HepG2 (cell line): ENCODE measurements around the gene DOK4. TPM values are rescaled to one million over a fixed set of nuclear protein-coding genes. Genes with fewer than 3 reads are reported as not detected.
A peak's percentile ranks its signal among the peaks of the same experiment; 100 is the strongest.

Source experiments
- NR3C1 ChIP-seq: sonication (generic); formaldehyde crosslinking; IDR thresholded peaks from 2 replicates; pipeline ENCODE4 v1.4.0; 2020; ENCODE audit warnings: missing genetic modification reagents
- NRL ChIP-seq: sonication (generic); formaldehyde crosslinking; IDR thresholded peaks from 2 replicates; pipeline ENCODE4 v1.5.0; 2020; ENCODE audit warnings: missing genetic modification reagents, mild to moderate bottlenecking, moderate library complexity, borderline replicate concordance
- RXRB ChIP-seq: IDR thresholded peaks from 2 replicates; pipeline ENCODE4 v1.6.1; 2016; ENCODE audit warnings: borderline replicate concordance, missing genetic modification reagents, missing compliant biosample characterization
- ZFP91 ChIP-seq: sonication (generic); formaldehyde crosslinking; IDR thresholded peaks from 2 replicates; pipeline ENCODE4 v1.9.0; 2022; ENCODE audit warnings: missing genetic modification reagents, mild to moderate bottlenecking, borderline replicate concordance
- ZMAT5 ChIP-seq: sonication (generic); formaldehyde crosslinking; IDR thresholded peaks from 2 replicates; pipeline ENCODE4 v1.5.0; 2020; ENCODE audit warnings: mild to moderate bottlenecking, low read depth, missing genetic modification reagents, borderline replicate concordance
- ZNF468 ChIP-seq: sonication (generic); formaldehyde crosslinking; IDR thresholded peaks from 2 replicates; pipeline ENCODE4 v1.8.0; 2022; ENCODE audit warnings: mild to moderate bottlenecking, moderate library complexity, missing genetic modification reagents
- ZNF574 ChIP-seq: sonication (generic); formaldehyde crosslinking; IDR thresholded peaks from 2 replicates; pipeline ENCODE4 v1.4.0; 2020; ENCODE audit warnings: missing genetic modification reagents
- ZNF687 ChIP-seq: sonication (generic); formaldehyde crosslinking; IDR thresholded peaks from 2 replicates; pipeline ENCODE4 v1.5.1; 2020; ENCODE audit warnings: mild to moderate bottlenecking, missing genetic modification reagents, moderate library complexity
- ZNF761 ChIP-seq: sonication (generic); formaldehyde crosslinking; conservative IDR thresholded peaks from 2 replicates; pipeline ENCODE4 v1.4.0; 2020; ENCODE audit warnings: mild to moderate bottlenecking, missing genetic modification reagents
- polyA plus RNA-seq, 8 experiments: library from polyadenylated mRNA; depleted of rRNA in 3 of 8; stranded (reverse) in 7 of 8; unstranded in 1 of 8; fragments of >200 nt; fragmentation: Illumina TruSeq in 4 of 8; extraction: Trizol in 4 of 8; gene quantifications; 2 replicates each; pipeline versions ENCODE4 v1.2.1 to v1.2.3, GENCODE V29; 2011 to 2016; ENCODE audit warnings: low read depth in 4 of 8, missing spikeins in 1 of 8, mixed read lengths in 1 of 8; ENCODE audit not compliant: insufficient read depth in 1 of 8
- total RNA-seq, 5 experiments: library from RNA; depleted of rRNA; stranded (reverse); fragments of >200 nt; fragmentation: Illumina TruSeq; extraction: Trizol; gene quantifications; 2 replicates each; pipeline ENCODE4 v1.2.3, GENCODE V29; 2016; ENCODE audit warnings: low read depth in 1 of 5

The DOK4 gene
- total and polyA plus RNA-seq, 2 of the 13 experiments (the other 11 are each of a cell fraction or from before 2014, with no cell fraction given): 52.7 to 70.0 TPM

GRCh38 chr16:57477531-57478202 is 8.6 kb downstream of the DOK4 start (continued):
- peak; percentile 35 for TF ChIP-seq ZNF687 (CRISPR knock-in tag)
- no peak for TF ChIP-seq ZNF761
- TF ChIP-seq NR3C1: no peak
- no peak for TF ChIP-seq RXRB (CRISPR knock-in tag)
- no peak for TF ChIP-seq ZNF574 (CRISPR knock-in tag)
- TF ChIP-seq NRL (CRISPR knock-in tag): 0 out of 2 replicates have a peak, but pooled peaks have one; percentile 29
- no peak for TF ChIP-seq ZMAT5 (CRISPR knock-in tag)
- TF ChIP-seq ZNF468 (CRISPR knock-in tag): no peak
- no peak for TF ChIP-seq ZFP91 (CRISPR knock-in tag)
